HFF-Myc (cell line): ENCODE results near the gene CCDC6.

ENCODE experiments used
- DNase-seq: peaks from one replicate; pipeline ENCODE4 v3.0.0-alpha.2; 2011; ENCODE audit warnings: low read depth; ENCODE audit errors: extremely low read depth
- H3K4me3 ChIP-seq: replicated peaks from 2 replicates; pipeline ENCODE4 v1.5.1; 2011; ENCODE audit warnings: low read depth, mild to moderate bottlenecking, control low read depth, low read length
- CTCF ChIP-seq: IDR thresholded peaks from 2 replicates; pipeline ENCODE4 v1.5.1; 2012; ENCODE audit warnings: mild to moderate bottlenecking, low read depth, low read length, control low read depth; ENCODE audit errors: missing control alignments

The CCDC6 gene

GRCh38 chr10:59781511-59781910 lies 124.8 kb downstream of the CCDC6 start:
- DNase-seq = no peak
- H3K4me3 ChIP-seq = no peak overlapping the region
- no peak for TF ChIP-seq CTCF

GRCh38 chr10:59779756-59780533 lies 126.4 kb downstream of the CCDC6 start:
- TF ChIP-seq CTCF = no peak
- H3K4me3 ChIP-seq = no peak overlapping the region
- no peak for DNase-seq

- TF ChIP-seq CTCF = no peak
- no peak overlapping the region for H3K4me3 ChIP-seq
Measured at GRCh38 chr10:59774451-59774850, 131.9 kb downstream of the CCDC6 start.

GRCh38 chr10:59773088-59773487 lies 133.3 kb downstream of the CCDC6 start:
- H3K4me3 ChIP-seq = no peak overlapping the region
- DNase-seq = no peak
- TF ChIP-seq CTCF = no peak

More at GRCh38 chr10:59774451-59774850, 131.9 kb downstream of the CCDC6 start:
- no peak for DNase-seq

GRCh38 chr10:59771162-59771807 lies 135.1 kb downstream of the CCDC6 start:
- TF ChIP-seq CTCF = no peak
- no peak overlapping the region for H3K4me3 ChIP-seq
- no peak for DNase-seq

- H3K4me3 ChIP-seq = no peak overlapping the region
- TF ChIP-seq CTCF = no peak
- no peak for DNase-seq
Measured at GRCh38 chr10:59770689-59771088, 135.7 kb downstream of the CCDC6 start.

- no peak overlapping the region for H3K4me3 ChIP-seq
- TF ChIP-seq CTCF = no peak
- DNase-seq = no peak
Measured at GRCh38 chr10:59762505-59762904, 143.9 kb downstream of the CCDC6 start.
